WTC11 (cell line): Measurements from ENCODE around the gene MRPL55. TPM values are rescaled to one million over a fixed set of nuclear protein-coding genes. Genes with fewer than 3 reads are reported as not detected.

Source experiments
- ATAC-seq: fragments of 200-7000 bp; cut with Tn5 transposase; 2 replicates; pipeline ENCODE4 v1.10.0; 2021; ENCODE audit warnings: mild to moderate bottlenecking, moderate library complexity
- CTCF ChIA-PET: fragments of 300-600 bp; sonication (Branson Sonifier 250); formaldehyde crosslinking; loops from one replicate; lab custom pipeline; 2021; ENCODE audit warnings: antibody characterized with exemption; lab: Charles Lee
- POLR2A ChIA-PET: fragments of 350-600 bp; sonication (Branson Sonifier 250); formaldehyde crosslinking; loops from one replicate; lab custom pipeline; 2021; ENCODE audit warnings: antibody characterized with exemption; lab: Charles Lee
- DNase-seq: peaks from one replicate; pipeline ENCODE4 v3.0.0; 2021; ENCODE audit warnings: low spot score
- H3K27ac Mint-ChIP-seq: 2 replicates; pipeline ENCODE4 v1.8.0; 2021; ENCODE audit warnings: mixed read lengths
- H3K27me3 Mint-ChIP-seq: 2 replicates; pipeline ENCODE4 v1.8.0; 2021; ENCODE audit warnings: low read depth, mild to moderate bottlenecking, moderate library complexity, mixed read lengths
- H3K36me3 Mint-ChIP-seq: 2 replicates; pipeline ENCODE4 v1.8.0; 2021; ENCODE audit warnings: mixed read lengths
- H3K4me1 Mint-ChIP-seq: 2 replicates; pipeline ENCODE4 v1.8.0; 2022; ENCODE audit warnings: mixed read lengths
- H3K4me3 Mint-ChIP-seq: 2 replicates; pipeline ENCODE4 v1.8.0; 2021; ENCODE audit warnings: mild to moderate bottlenecking, moderate library complexity, mixed read lengths
- H3K9me3 Mint-ChIP-seq: 2 replicates; pipeline ENCODE4 v1.8.0; 2021; ENCODE audit warnings: mixed read lengths
- ELF4 ChIP-seq: sonication (generic); formaldehyde crosslinking; IDR thresholded peaks from 2 replicates; pipeline ENCODE4 v1.8.1; 2022; ENCODE audit warnings: low read depth, mild to moderate bottlenecking, moderate library complexity, missing genetic modification reagents
- ETV6 ChIP-seq: sonication (generic); formaldehyde crosslinking; IDR thresholded peaks from 2 replicates; pipeline ENCODE4 v1.8.1; 2022; ENCODE audit warnings: mild to moderate bottlenecking, missing genetic modification reagents
- FOXP4 ChIP-seq: sonication (generic); formaldehyde crosslinking; IDR thresholded peaks from 2 replicates; pipeline ENCODE4 v1.8.0; 2022; ENCODE audit warnings: mild to moderate bottlenecking, missing genetic modification reagents
- JUN ChIP-seq: sonication (generic); formaldehyde crosslinking; IDR thresholded peaks from 2 replicates; pipeline ENCODE4 v1.8.0; 2023; ENCODE audit warnings: mild to moderate bottlenecking, missing genetic modification reagents
- MAX ChIP-seq: sonication (generic); formaldehyde crosslinking; IDR thresholded peaks from 2 replicates; pipeline ENCODE4 v1.8.0; 2022; ENCODE audit warnings: mild to moderate bottlenecking, missing genetic modification reagents
- MYBL2 ChIP-seq: sonication (generic); formaldehyde crosslinking; IDR thresholded peaks from 2 replicates; pipeline ENCODE4 v1.8.1; 2023; ENCODE audit warnings: mild to moderate bottlenecking, moderate library complexity, missing genetic modification reagents
- NR1H2 ChIP-seq: sonication (generic); formaldehyde crosslinking; IDR thresholded peaks from 2 replicates; pipeline ENCODE4 v1.9.0; 2021; ENCODE audit warnings: mild to moderate bottlenecking, moderate library complexity, missing genetic modification reagents
- PREB ChIP-seq: sonication (generic); formaldehyde crosslinking; IDR thresholded peaks from 2 replicates; pipeline ENCODE4 v1.8.1; 2022; ENCODE audit warnings: mild to moderate bottlenecking, missing genetic modification reagents, moderate library complexity, borderline replicate concordance
- RELA ChIP-seq: sonication (generic); formaldehyde crosslinking; IDR thresholded peaks from 2 replicates; pipeline ENCODE4 v1.8.1; 2022; ENCODE audit warnings: missing genetic modification reagents, mild to moderate bottlenecking, borderline replicate concordance
- RORB ChIP-seq: fragments of 250-450 bp; sonication (Bioruptor Pico); IDR thresholded peaks from 2 replicates; pipeline ENCODE4 v1.9.0; 2021; ENCODE audit warnings: mild to moderate bottlenecking
- TP53 ChIP-seq: sonication (generic); formaldehyde crosslinking; IDR thresholded peaks from 2 replicates; pipeline ENCODE4 v1.8.1; 2023; ENCODE audit warnings: mild to moderate bottlenecking, missing genetic modification reagents
- ZNF219 ChIP-seq: sonication (generic); formaldehyde crosslinking; IDR thresholded peaks from 2 replicates; pipeline ENCODE4 v1.8.0; 2023; ENCODE audit warnings: missing genetic modification reagents, mild to moderate bottlenecking, borderline replicate concordance
- ZNF425 ChIP-seq: fragments of 250-450 bp; sonication (Bioruptor Pico); conservative IDR thresholded peaks from 2 replicates; pipeline ENCODE4 v1.9.0; 2021; ENCODE audit warnings: mild to moderate bottlenecking
- total RNA-seq: library from RNA; stranded (reverse); gene quantifications from 3 replicates; pipeline ENCODE4 v1.2.3, GENCODE V29; 2021
- TF ChIP-seq, protein P1 (sequence below): sonication (generic); formaldehyde crosslinking; IDR thresholded peaks from 2 replicates; pipeline ENCODE4 v1.8.0; 2023; ENCODE audit warnings: missing genetic modification reagents
- TF ChIP-seq, protein P2 (sequence below): sonication (generic); formaldehyde crosslinking; IDR thresholded peaks from 2 replicates; pipeline ENCODE4 v1.8.1; 2022; ENCODE audit warnings: low read depth, missing genetic modification reagents, borderline replicate concordance
- TF ChIP-seq, protein P3 (sequence below): fragments of 250-450 bp; sonication (Bioruptor Pico); IDR thresholded peaks from 2 replicates; pipeline ENCODE4 v1.9.0; 2021; ENCODE audit warnings: mild to moderate bottlenecking
- TF ChIP-seq, protein P4 (sequence below): sonication (generic); formaldehyde crosslinking; IDR thresholded peaks from 2 replicates; pipeline ENCODE4 v1.8.1; 2023; ENCODE audit warnings: mild to moderate bottlenecking, missing genetic modification reagents, borderline replicate concordance

MRPL55 gene
- total RNA-seq, 1 experiment from 2014 or later: 66.9 TPM

DNA sequence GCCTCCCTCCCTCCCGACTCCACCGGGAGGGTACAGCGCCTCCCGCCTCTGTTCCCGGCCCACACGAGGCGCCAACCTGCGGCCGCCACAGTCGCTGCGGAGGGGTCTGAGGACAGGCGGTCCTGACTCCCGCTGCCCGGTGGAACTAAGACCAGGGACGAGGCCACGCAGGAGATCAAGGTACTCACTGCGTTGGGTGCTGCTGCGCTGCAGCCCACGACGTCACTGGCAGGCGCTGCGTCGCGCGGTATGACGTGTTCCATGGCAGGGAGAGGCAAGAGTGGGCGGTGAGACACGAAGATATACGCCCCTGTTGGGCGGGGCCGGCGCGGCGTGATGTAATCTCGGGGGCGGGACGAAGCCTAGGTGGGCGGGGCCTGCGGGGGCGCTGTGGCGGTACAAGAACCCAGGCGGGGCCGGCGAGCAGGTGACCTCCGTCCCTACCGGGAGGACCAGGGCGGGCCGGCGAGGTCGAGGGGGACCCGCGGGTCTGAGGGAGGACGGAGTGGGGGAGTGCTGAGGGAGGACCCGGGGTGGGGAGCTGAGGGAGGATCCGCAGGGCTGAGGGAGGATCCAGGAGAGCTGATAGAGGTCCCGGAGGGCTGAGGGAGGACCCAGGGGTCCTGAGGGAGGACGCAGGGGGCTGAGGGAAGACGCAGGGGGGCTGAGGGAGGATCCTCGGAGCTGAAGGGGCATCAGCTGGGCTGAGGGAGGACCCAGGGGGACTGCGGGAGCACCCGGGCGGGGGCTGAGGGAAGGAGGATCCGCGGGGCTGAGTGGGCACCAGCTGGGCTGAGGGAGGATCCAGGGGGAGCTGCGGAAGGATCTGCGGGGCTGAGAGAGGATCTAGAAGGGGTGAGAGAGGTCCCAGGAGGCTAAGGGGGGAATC, at the start of gene MRPL55 (continued):
- TF ChIP-seq, protein P1, sequence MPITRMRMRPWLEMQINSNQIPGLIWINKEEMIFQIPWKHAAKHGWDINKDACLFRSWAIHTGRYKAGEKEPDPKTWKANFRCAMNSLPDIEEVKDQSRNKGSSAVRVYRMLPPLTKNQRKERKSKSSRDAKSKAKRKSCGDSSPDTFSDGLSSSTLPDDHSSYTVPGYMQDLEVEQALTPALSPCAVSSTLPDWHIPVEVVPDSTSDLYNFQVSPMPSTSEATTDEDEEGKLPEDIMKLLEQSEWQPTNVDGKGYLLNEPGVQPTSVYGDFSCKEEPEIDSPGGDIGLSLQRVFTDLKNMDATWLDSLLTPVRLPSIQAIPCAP (CRISPR knock-in tag): 0 out of 2 replicates have a peak, but pooled peaks have one; percentile 18
- no peak for TF ChIP-seq JUN (CRISPR knock-in tag)
- TF ChIP-seq, protein P2, sequence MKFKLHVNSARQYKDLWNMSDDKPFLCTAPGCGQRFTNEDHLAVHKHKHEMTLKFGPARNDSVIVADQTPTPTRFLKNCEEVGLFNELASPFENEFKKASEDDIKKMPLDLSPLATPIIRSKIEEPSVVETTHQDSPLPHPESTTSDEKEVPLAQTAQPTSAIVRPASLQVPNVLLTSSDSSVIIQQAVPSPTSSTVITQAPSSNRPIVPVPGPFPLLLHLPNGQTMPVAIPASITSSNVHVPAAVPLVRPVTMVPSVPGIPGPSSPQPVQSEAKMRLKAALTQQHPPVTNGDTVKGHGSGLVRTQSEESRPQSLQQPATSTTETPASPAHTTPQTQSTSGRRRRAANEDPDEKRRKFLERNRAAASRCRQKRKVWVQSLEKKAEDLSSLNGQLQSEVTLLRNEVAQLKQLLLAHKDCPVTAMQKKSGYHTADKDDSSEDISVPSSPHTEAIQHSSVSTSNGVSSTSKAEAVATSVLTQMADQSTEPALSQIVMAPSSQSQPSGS: no peak
- TF ChIP-seq ETV6 (CRISPR knock-in tag): peak; percentile 74; the same call in 1 of the 2 replicates
- TF ChIP-seq, protein P3, sequence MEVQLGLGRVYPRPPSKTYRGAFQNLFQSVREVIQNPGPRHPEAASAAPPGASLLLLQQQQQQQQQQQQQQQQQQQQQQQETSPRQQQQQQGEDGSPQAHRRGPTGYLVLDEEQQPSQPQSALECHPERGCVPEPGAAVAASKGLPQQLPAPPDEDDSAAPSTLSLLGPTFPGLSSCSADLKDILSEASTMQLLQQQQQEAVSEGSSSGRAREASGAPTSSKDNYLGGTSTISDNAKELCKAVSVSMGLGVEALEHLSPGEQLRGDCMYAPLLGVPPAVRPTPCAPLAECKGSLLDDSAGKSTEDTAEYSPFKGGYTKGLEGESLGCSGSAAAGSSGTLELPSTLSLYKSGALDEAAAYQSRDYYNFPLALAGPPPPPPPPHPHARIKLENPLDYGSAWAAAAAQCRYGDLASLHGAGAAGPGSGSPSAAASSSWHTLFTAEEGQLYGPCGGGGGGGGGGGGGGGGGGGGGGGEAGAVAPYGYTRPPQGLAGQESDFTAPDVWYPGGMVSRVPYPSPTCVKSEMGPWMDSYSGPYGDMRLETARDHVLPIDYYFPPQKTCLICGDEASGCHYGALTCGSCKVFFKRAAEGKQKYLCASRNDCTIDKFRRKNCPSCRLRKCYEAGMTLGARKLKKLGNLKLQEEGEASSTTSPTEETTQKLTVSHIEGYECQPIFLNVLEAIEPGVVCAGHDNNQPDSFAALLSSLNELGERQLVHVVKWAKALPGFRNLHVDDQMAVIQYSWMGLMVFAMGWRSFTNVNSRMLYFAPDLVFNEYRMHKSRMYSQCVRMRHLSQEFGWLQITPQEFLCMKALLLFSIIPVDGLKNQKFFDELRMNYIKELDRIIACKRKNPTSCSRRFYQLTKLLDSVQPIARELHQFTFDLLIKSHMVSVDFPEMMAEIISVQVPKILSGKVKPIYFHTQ (CRISPR knock-in tag): no peak
- no peak for TF ChIP-seq TP53 (CRISPR knock-in tag)
- no peak for TF ChIP-seq ZNF425 (CRISPR knock-in tag)
- no peak; the same call in 1 of the 2 replicates for TF ChIP-seq MAX (CRISPR knock-in tag)
- TF ChIP-seq ELF4 (CRISPR knock-in tag): peak; percentile 67; the same call in 1 of the 2 replicates
- no peak for TF ChIP-seq RORB
- peak; percentile 84; the same call in 1 of the 2 replicates for TF ChIP-seq FOXP4
- no peak for TF ChIP-seq MYBL2 (CRISPR knock-in tag)
- no peak for TF ChIP-seq NR1H2 (CRISPR knock-in tag)

GRCh38 chr1:228158151-228159007, 49.3 kb upstream of the MRPL55 start:
- Mint-ChIP-seq H3K4me1 (peaks cover 5% of the 10 kb centered on the region; the same call in 1 of the 2 replicates), H3K27ac (no peak overlapping the region), H3K36me3 (no peaks in the 10 kb centered on the region), H3K4me3 (no peak overlapping the region), H3K9me3 (no peaks in the 10 kb centered on the region), H3K27me3 (peaks cover 22% of the 10 kb centered on the region)
- DNase-seq (no peak), ATAC-seq (no peak)
- CTCF ChIA-PET: interaction anchor here (1.5 kb wide), 1 partner anchor 28 kb away, joined by 6 read pairs; no protein-coding TSS in a partner anchor
- POLR2A ChIA-PET: interaction anchor here (0.5 to 0.6 kb wide), 2 partner anchors 43 to 1849 kb away, joined by 3 read pairs; no protein-coding TSS in a partner anchor
- no peak for TF ChIP-seq ZNF219
- TF ChIP-seq, protein P4, sequence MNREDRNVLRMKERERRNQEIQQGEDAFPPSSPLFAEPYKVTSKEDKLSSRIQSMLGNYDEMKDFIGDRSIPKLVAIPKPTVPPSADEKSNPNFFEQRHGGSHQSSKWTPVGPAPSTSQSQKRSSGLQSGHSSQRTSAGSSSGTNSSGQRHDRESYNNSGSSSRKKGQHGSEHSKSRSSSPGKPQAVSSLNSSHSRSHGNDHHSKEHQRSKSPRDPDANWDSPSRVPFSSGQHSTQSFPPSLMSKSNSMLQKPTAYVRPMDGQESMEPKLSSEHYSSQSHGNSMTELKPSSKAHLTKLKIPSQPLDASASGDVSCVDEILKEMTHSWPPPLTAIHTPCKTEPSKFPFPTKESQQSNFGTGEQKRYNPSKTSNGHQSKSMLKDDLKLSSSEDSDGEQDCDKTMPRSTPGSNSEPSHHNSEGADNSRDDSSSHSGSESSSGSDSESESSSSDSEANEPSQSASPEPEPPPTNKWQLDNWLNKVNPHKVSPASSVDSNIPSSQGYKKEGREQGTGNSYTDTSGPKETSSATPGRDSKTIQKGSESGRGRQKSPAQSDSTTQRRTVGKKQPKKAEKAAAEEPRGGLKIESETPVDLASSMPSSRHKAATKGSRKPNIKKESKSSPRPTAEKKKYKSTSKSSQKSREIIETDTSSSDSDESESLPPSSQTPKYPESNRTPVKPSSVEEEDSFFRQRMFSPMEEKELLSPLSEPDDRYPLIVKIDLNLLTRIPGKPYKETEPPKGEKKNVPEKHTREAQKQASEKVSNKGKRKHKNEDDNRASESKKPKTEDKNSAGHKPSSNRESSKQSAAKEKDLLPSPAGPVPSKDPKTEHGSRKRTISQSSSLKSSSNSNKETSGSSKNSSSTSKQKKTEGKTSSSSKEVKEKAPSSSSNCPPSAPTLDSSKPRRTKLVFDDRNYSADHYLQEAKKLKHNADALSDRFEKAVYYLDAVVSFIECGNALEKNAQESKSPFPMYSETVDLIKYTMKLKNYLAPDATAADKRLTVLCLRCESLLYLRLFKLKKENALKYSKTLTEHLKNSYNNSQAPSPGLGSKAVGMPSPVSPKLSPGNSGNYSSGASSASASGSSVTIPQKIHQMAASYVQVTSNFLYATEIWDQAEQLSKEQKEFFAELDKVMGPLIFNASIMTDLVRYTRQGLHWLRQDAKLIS (CRISPR knock-in tag): no peak
- no peak for TF ChIP-seq PREB (CRISPR knock-in tag)
- no peak for TF ChIP-seq RELA (CRISPR knock-in tag)
